HK-2 (cell line): Measurements from ENCODE around the gene ATP2A1.
"Not testable (repeated sequence)": the region's sequence is repeated elsewhere in the genome, so short reads cannot be mapped to it uniquely, and the experiment has no call there.

Source experiments
- DNase-seq: peaks from one replicate; pipeline ENCODE4 v3.0.0-alpha.2; 2018; ENCODE audit not compliant: unreplicated experiment

ATP2A1 gene

DNA sequence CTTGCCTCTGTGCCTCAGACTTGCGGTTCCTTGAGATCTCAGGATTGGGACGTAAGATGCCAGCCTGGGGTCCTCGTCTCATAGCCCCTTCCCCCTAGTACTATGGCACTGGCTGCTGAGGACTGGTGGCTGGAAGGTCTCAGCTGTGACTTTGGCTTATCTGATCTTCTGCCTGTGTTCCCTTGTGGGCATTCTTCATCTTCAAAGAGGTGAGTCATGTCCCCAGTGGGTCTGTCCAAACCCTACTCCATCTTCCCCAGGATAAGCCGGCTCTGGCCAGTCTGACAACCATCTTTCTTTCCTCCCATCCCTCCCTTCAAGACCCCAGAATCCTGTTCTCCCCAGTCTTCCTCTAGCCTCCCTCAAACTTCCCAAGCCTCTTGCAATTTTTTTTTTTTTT is 57.1 kb downstream of the ATP2A1 start:
- DNase-seq: no peak

DNA sequence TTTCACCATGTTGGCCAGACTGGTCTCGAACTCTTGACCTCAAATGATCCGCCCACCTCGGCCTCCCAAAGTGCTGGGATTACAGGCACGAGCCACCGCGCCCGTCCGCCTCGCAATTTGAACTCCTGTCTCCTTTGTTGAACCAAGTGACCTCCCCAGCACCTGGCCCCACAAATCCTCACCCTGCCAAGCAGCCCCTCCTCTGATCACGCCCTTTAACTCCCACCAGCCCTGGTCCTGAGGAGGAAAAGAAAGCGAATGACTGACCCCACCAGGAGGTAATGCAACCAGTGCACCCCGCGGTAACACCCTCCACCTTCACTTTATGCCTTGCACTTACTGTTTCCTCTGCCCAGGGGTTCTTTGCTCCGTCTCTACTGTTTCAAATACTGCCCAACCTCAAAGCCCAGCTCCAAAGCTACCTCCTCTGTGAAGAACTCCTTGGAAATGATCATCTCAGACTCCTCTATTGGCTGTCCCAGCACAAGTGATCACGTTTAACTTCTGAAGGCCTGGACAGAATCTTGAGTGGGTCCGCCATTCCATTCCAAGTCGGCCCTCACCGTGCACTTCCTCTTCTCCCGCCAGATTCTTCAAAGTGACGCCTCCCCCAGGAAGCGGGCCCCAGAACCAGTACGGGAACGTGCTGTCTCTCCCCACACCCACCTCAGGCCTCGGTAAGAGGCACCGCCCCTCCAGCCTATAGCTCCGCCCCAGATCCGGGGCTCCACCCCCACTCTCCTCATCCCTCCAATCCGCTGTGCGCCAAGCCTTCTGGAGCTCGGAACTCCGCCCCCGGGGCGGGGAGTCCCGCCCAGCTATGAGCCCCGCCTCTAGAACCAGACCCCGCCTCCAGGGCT is 57.9 kb downstream of the ATP2A1 start:
- no peak for DNase-seq

DNA sequence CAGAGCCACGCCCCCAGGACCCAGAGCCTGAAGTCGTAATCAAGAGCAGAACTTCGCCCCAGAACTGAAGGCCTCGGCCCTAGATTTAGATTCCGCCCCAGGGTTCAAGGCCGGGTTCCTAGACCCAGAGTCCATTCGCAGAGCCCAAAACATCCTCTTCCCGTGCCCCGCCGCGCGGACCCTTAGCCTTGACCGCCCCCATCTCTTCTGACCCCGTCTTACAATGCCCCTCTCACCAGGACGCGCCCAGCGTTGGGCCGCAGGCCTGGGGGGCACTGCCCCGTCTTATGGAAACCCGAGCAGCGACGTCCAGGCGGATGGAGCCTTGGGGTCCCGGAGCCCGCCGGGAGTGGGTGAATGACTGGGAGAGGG is 58.5 kb downstream of the ATP2A1 start:
- DNase-seq: no peak

DNA sequence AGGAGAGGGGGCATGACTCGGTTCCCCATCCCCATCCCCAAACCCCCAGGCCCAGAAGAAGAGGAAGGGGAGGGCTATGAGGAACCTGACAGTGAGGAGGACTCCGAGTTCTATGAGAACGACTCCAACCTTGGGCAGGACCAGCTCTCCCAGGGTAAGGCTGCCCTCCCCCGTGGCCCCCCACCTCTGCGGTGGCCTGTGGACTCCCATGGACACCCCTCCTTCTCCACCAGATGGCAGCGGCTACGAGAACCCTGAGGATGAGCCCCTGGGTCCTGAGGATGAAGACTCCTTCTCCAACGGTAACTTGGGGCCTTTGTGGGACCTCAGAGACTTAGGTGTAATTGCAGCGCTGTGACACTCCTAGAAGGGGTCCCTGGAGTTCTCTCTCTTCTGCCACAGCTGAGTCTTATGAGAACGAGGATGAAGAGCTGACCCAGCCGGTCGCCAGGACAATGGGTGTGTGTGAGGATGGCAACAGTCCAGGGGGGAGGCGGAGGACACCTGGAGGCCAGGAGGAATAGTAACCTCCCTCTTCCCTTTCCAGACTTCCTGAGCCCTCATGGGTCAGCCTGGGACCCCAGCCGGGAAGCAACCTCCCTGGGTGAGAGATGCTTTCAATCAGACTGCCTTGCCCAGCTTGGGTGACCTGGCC is 59.1 kb downstream of the ATP2A1 start:
- DNase-seq: no peak

DNA sequence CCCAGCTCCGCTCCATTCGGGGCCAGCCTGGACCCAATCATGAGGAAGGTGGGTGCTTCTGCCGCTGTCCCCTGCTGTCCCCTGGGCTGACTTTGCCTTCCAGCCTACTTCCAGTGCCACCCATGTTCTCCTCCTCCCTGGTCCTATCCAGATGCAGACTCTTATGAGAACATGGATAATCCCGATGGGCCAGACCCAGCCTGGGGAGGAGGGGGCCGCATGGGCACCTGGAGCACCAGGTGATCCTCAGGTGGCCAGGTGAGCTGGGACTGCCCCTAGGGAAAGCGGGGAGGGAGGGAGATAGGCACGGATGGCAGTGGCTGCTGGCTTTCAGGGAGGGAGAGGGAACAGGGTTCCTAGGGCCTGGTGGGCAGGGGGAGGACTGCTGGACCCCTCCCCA is 60.4 kb downstream of the ATP2A1 start:
- DNase-seq: no peak

DNA sequence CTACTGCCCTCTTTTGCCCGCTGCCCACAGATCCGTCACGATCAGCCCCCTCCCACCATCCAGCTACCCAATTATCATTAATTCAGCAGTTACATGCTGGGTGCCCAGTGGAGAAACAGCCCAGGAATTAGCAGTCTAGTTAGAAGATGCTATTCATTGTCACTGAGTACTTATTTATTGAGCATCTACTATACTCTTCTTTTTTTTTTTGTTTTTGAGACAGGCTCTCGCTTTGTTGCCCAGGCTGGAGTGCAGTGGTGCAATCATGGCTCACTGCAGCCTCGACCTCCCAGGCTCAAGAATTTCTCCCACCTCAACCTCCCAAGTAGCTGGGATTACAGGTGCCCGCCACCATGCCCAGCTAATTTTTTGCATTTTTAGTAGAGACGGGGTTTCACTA is 61.5 kb downstream of the ATP2A1 start:
- not testable (repeated sequence) for DNase-seq

DNA sequence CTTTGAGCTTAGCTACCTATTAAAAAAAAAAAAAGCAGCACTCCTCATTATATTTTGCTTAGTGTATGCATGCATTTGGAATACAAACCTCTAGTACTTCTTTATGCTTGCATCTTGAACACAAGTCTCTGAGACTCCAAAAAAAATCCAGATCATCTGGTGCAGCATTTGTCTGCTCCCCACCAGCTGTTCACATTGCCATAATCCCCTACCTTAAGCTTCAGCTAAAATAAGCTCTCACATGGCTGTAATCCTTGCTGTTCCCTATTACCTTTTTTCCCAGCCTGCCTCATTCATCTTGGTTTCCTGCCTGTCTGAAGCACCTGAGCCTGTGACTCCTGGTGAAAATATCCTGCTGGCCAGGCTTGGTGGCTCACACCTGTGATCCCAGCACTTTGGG is 65.0 kb downstream of the ATP2A1 start:
- DNase-seq: no peak

DNA sequence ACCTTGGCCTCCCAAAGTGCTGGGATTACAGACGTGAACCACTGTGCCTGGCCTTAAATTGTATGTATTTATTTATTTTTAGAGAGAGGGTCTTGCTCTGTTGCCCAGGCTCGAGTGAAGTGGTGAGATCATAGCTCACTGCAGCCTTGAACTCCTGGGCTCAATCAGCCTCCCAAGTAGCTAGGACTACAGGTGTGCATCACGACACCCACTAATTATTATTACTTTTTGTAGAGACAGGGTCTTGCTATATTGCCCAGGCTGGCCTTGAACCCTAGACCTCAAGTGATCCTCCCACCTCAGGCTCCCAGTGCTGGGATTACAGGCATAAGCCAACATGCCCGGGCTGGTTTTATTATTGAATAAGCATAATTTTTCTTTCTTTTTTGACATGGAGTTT is 68.4 kb downstream of the ATP2A1 start:
- no peak for DNase-seq

DNA sequence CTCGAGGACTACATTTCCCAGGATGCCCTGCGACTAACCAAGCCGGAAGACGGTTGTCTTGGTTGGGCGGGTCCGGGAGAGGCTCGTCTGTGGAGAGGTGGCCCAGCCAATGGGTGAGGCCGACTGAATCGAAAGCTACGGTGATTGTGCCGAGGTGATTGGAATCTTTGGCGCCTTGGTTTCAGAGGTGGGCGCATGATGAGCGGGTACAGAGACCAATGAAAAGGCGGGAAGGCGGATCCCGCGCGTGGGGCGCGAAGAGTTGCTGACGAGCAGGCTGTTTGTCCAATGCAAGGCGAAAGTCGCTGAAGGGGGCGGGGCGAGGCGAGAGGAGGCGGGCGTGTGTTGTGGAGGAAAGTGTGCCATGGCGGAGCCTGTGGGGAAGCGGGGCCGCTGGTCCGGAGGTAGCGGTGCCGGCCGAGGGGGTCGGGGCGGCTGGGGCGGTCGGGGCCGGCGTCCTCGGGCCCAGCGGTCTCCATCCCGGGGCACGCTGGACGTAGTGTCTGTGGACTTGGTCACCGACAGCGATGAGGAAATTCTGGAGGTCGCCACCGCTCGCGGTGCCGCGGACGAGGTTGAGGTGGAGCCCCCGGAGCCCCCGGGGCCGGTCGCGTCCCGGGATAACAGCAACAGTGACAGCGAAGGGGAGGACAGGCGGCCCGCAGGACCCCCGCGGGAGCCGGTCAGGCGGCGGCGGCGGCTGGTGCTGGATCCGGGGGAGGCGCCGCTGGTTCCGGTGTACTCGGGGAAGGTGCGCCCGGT is 72.5 kb downstream of the ATP2A1 start, which contains the start of gene NFATC2IP:
Gene NFATC2IP (plus strand): TSS at position 290 of the 762 bp plus-strand sequence. CDS start 75 bp downstream, at position 365.
- DNase-seq: peak; percentile 97

DNA sequence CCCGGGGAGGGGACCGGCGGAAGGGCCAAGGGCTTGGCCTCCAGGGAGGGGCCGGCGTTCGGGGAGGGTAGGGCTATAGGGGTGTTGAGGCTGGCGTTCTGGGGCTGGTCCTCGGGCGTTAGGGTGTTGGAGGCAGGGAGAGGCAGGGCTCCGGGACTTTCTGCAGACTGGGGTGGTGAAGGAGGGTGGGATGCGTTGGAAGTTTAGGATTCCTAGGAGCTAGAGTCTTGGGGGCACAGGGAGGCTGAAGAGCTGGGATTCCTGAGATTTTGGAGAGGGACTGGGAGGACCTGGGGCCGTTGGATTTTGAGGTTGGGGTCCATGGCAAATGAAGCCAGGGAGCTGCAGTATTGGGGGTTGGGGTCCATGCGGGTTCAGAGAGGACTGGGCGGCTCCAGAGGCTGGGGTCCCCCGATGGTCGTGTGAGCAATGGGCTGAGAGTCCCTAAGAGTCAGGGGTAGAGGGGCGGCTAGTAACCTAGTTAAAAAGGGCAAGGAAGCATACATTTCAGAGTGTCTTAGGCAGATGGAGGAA is 73.2 kb downstream of the ATP2A1 start:
- DNase-seq: peak; percentile 4
